Adrenal gland (tissue), 5 donors: ENCODE measurements around the gene MBNL3.

Source experiments
- CTCF ChIP-seq, 6 experiments: fragments of 450-650 bp in 4 of 6; fragments of 200-600 bp in 2 of 6; sonication (generic) in 1 of 6; IDR thresholded peaks; 1 replicate in 5 of 6; 2 replicates in 1 of 6; pipeline versions ENCODE4 v1.5.1 to v1.8.0; 2016 to 2021; ENCODE audit warnings: antibody characterized with exemption in 6 of 6, mild to moderate bottlenecking in 2 of 6, moderate library complexity in 1 of 6
- POLR2A ChIP-seq, 2 donors: fragments of 450-650 bp; IDR thresholded peaks; one replicate each; pipeline ENCODE4 v1.6.1; 2017; ENCODE audit warnings: antibody characterized with exemption in 2 of 2, mild to moderate bottlenecking in 2 of 2, moderate library complexity in 1 of 2
- donor health status: DM: no; HTN: no; CAD: no.

GRCh38 chrX:132480581-132481203, 8.1 kb downstream of the MBNL3 start:
- TF ChIP-seq POLR2A (IDR thresholded peaks at IDR 0.05) (no peak), CTCF (IDR thresholded peaks at IDR 0.05) (no peak)
